GM19467 (cell line): ENCODE measurements around the gene SLC46A1.

Experiments
- ATAC-seq: cut with Tn5 transposase; IDR thresholded peaks from one replicate; pipeline ENCODE4 v1.9.1; 2021; ENCODE audit warnings: mild to moderate bottlenecking, moderate library complexity; ENCODE audit not compliant: unreplicated experiment

The SLC46A1 gene

GRCh38 chr17:28363776-28364650 lies 42.0 kb downstream of the SLC46A1 start:
- no peak for ATAC-seq

GRCh38 chr17:28363186-28363585 lies 42.8 kb downstream of the SLC46A1 start:
- ATAC-seq: no peak

GRCh38 chr17:28357901-28358197 lies 48.2 kb downstream of the SLC46A1 start:
- ATAC-seq: no peak

- ATAC-seq: peak; percentile 96
Observed at GRCh38 chr17:28357061-28357900, 48.7 kb downstream of the SLC46A1 start, which contains the start of gene POLDIP2. Gene POLDIP2, minus strand, starts transcription at chr17:28357527. Its CDS starts 79 bp downstream, at chr17:28357448.

- no peak for ATAC-seq
Observed at GRCh38 chr17:28350271-28350670, 55.7 kb downstream of the SLC46A1 start.

- no peak for ATAC-seq
Observed at GRCh38 chr17:28348979-28349378, 57.0 kb downstream of the SLC46A1 start.

GRCh38 chr17:28347261-28347891 lies 58.6 kb downstream of the SLC46A1 start:
- ATAC-seq: no peak

- ATAC-seq: no peak
Observed at GRCh38 chr17:28346746-28347246, 59.2 kb downstream of the SLC46A1 start.

- no peak for ATAC-seq
Observed at GRCh38 chr17:28346199-28346580, 59.8 kb downstream of the SLC46A1 start.

GRCh38 chr17:28345419-28346198 lies 60.4 kb downstream of the SLC46A1 start:
- no peak for ATAC-seq
